ENCODE data around the gene TSHZ1.
"Not testable (repeated sequence)": the region's sequence is repeated elsewhere in the genome, so short reads cannot be mapped to it uniquely, and the experiment has no call there.

Gene TSHZ1

DNA sequence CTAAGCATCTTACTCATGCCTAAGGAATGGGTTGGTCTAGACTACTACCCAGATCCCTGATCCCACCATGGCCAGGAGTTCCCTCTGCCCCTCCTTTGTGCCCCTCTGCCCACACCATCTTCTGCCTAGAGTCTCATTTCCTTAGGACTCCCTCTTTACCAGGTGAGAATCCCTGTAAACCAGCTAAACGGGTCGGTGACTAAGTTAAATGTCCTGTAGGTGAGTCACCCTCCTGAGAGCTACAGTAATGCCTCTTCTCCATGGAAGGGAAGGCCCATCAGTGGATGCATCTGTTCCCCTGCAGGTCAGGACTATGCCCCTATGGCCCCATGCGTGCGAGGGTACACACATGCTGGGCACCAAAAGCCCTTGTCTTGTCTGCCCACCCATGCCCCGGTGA lies 27.1 kb upstream of the TSHZ1 start:
- no peak for DNase-seq

DNA sequence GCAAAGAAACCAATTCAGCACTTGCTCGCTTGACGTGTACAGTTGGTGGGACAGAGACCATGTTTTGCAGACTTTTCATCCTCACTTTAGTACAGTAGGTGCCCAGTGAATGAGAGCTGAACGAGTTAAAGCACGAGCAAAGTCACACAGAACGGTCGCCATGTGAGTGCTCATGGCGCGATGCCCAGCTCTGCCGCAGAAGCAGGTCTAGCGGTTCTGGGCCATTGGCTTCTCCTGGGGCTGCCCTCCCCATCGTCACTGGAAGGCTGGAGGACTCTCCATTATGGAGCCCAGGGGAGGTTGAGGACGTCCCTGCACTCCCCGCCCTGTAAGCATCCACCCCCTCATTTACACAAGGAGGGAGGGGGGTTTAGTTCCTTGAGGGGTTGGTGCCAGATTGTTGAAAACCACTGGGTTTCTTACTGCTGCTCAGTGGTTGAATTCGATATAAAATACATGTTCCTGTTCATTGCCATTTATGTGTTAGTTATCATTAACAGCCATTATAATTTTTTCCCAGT lies 26.6 kb upstream of the TSHZ1 start:
- peak; percentile 31 for DNase-seq

DNA sequence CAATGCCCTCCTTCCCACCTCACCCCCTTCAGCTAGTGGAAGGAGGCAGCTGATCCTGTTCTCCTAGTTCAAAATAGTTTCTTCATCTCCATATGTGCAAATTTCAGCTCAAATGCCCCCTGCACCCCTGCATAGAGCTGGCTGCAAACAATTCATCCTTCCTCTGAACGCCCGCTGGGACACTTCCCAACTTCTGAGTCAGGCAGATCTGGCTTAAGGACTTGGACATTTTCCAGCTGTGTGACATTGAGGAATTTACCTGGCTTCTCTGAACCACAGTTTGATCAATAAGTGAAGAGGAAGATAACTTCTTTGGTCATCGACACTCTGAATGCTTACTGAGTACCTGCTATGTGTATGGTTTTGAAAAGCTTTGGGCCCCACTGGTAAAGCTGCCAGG lies 25.1 kb upstream of the TSHZ1 start:
- no peak for DNase-seq

- DNase-seq, result not testable (repeated sequence)
Measured at GRCh38 chr18:75187702-75188101, 22.9 kb upstream of the TSHZ1 start.

- DNase-seq, result no peak
Measured at GRCh38 chr18:75189696-75190095, 20.9 kb upstream of the TSHZ1 start.

DNA sequence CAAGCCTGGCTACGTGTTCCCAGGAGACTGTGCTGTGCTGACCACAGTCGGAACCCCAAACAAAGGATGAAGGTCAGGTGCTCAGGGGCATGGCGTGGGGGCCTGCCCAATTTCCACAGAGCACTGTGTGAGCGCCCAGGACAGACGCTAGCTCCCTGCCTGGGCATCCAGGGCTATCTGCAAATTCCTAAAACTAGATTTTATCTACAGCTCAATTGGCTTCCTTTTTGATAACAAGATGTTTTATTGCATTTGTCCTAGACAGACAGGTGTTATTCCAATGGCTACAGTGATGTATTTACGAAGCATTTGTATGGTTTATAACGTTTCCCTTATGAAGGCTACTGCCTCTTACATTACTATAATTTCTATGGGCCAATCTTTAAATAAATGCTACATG lies 17.7 kb upstream of the TSHZ1 start:
- no peak for DNase-seq

GRCh38 chr18:75198036-75198435 lies 12.6 kb upstream of the TSHZ1 start:
- DNase-seq, result no peak

- DNase-seq, result no peak
Measured at GRCh38 chr18:75199327-75199726, 11.3 kb upstream of the TSHZ1 start.

DNA sequence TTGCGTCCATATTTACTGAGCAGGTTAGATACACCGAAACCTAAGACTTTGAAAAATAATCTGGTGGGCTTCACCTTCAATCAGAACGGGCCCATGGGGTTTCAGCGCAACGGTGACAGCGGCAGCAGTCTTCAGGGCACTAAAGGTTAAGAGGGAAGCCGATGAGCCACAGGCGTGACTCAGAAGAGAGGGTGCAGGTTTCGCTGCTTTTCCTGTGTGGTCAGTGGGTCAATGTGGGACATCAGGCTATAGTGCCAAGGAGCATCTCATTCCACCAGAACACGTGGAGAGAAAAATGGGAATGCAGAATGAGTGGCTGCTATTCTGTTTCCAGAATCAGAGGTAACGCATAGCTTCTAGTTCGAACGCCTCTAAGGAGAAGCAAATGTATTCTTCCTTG lies 10.5 kb upstream of the TSHZ1 start:
- DNase-seq, result no peak

- no peak for DNase-seq
Measured at GRCh38 chr18:75200605-75201280, 9.9 kb upstream of the TSHZ1 start.

- DNase-seq, result no peak
Measured at GRCh38 chr18:75201282-75202270, 9.0 kb upstream of the TSHZ1 start.

GRCh38 chr18:75202696-75203365 lies 7.8 kb upstream of the TSHZ1 start:
- DNase-seq, result no peak

- DNase-seq, result peak; percentile 59
Measured at GRCh38 chr18:75203416-75204268, 7.0 kb upstream of the TSHZ1 start.

- no peak for DNase-seq
Measured at GRCh38 chr18:75204269-75204731, 6.3 kb upstream of the TSHZ1 start.

DNA sequence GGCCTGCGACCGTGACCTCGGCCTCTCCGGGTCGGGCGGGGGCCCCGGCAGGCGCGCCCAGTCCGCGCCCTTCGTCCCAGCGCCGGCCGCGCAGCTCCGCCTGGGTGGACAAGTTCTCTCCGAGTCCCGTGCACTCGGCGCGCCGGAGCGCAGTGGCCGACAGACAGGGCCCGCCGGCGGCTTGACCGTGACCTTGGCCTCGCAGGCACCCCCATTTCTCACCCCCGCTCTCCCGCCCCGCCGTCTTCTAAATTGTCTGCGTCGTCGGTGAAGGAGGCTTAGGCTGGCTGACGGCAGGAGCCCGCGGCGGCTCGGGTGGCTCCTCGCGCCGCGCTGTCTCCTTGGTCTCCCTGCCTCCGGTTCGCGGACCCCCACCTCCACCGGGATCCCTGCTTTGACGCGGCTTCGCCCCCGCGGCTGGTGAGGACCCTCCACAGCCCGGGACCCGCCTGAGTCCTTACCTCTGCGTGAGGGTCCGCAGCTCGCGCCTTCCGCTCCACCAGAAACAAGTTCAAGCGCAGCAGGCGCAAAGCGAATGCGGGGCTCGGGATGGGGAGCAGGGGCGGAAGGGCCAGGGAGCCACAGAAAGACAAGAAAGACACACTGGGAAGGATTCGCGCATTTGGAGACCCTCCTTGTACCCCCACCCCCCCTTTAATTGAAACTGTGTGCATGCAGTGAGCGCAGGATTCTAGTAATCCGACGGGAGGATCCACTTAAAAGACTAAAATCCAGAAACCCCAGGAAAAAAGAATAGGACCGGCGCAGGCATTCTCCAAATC lies 5.7 kb upstream of the TSHZ1 start:
- no peak for DNase-seq

- no peak for DNase-seq
Measured at GRCh38 chr18:75205514-75206132, 5.0 kb upstream of the TSHZ1 start.

- no peak for DNase-seq
Measured at GRCh38 chr18:75206452-75207309, 3.9 kb upstream of the TSHZ1 start.

DNA sequence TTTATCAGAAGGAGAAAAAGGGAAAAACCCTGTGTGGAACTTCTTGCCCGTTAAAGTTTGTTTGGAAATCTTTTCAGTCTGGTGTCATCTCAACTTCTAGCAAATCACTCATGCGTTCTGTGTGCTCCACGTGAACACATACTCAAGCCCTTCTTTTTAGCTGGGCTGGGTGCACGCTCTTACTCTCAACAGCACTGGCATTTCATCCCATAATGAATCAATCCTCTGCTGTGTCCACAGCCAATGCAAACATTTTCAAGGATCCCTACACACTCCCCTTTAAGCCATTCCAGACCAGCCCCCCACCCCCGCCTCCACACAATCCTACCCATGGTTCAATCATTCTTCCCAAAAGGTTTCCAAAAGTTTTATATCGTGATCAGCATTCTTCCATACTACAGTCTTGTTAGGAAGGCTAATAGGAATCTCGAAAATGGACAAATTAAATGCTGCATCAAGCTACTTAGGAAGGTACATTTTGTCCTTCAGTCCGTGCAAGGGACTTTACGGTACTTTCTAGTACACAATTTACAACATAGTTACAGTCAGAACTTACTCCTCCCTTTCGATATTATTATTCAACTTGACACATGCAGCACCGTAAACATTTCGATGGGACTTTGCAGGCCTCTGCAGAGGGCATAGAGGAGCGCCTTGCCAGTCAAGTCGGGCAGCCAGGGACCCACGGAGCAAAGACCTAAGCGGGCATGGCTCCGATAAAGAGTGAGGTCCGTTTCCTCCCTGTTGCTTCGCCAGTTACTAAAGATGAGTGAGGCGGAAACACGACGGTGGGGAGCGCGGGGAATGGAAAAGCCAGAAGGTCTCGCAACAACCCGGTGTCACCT lies 3.1 kb upstream of the TSHZ1 start:
- DNase-seq, result no peak
